Ovary (tissue), 10 donors: ENCODE measurements around the gene CEMIP. TPM values are rescaled to one million over a fixed set of nuclear protein-coding genes. Genes with fewer than 3 reads are reported as not detected.
A peak's percentile ranks its signal among the peaks of the same experiment; 100 is the strongest.

Experiments
- DNase-seq, 5 donors: peaks; one replicate each; pipeline ENCODE4 v3.0.0-alpha.2; 2019 to 2020
- H3K27ac ChIP-seq, 2 donors: fragments of 200-600 bp; one replicate each; pipeline versions ENCODE4 v1.5.1 to v1.8.0; 2019 to 2022
- H3K27me3 ChIP-seq: fragments of 200-600 bp; one replicate; pipeline ENCODE4 v1.8.0; 2022
- H3K36me3 ChIP-seq: fragments of 200-600 bp; sonication (generic); one replicate; pipeline ENCODE4 v1.5.1; 2019
- H3K4me1 ChIP-seq: one replicate; pipeline ENCODE4 v1.8.1; 2013; ENCODE audit warnings: mild to moderate bottlenecking, moderate library complexity; ENCODE audit not compliant: insufficient read depth
- H3K4me3 ChIP-seq: fragments of 200-600 bp; sonication (generic); one replicate; pipeline ENCODE4 v1.5.1; 2017
- H3K9me3 ChIP-seq, 2 donors: fragments of 200-600 bp in 1 of 2; sonication (generic) in 1 of 2; one replicate each; pipeline versions ENCODE4 v1.5.1 to v1.8.1; 2013 to 2019; ENCODE audit warnings: mild to moderate bottlenecking in 1 of 2, moderate library complexity in 1 of 2
- EP300 ChIP-seq: sonication (generic); formaldehyde crosslinking; IDR thresholded peaks from one replicate; pipeline ENCODE4 v1.6.1; 2017; ENCODE audit warnings: antibody characterized with exemption
- POLR2A ChIP-seq: fragments of 450-650 bp; IDR thresholded peaks from one replicate; pipeline ENCODE4 v1.6.1; 2017; ENCODE audit warnings: antibody characterized with exemption, mild to moderate bottlenecking, moderate library complexity
- WGBS, 3 donors: extraction: QIAGEN DNeasy Blood & Tissue Kit in 1 of 3; methylation state at CpG; one replicate each; pipeline versions ENCODE4 v1.1.5 to v1.1.7; 2013 to 2017; 5-methylcytosine and 5-hydroxymethylcytosine counted together
- intact Hi-C, 4 donors: fragments of 100-400 bp; cut with DNase I; formaldehyde crosslinking; loops; one replicate each; pipeline versions ENCODE4 v1.11.0 to v1.15.1; 2022 to 2023
- long read RNA-seq, 3 donors: library from polyadenylated mRNA in 2 of 3; unstranded in 2 of 3; transcript quantifications; one replicate each; pipeline ENCODE4 v2.0.0 and lab custom pipeline, GENCODE V29; 2021 to 2026
- polyA plus RNA-seq, 2 donors: library from polyadenylated mRNA; stranded (reverse); fragments of 200-250 nt in 1 of 2; fragments of 350-450 nt in 1 of 2; fragmentation: Illumina TruSeq in 1 of 2; extraction: RNeasy Lipid Tissue Mini Kit (QIAGEN cat#74804) in 1 of 2; gene quantifications; one replicate each; pipeline ENCODE4 v1.2.3, GENCODE V29; 2013 to 2014
- total RNA-seq, 7 donors: library from RNA; depleted of rRNA in 2 of 7; stranded (reverse); fragments of >200 nt in 2 of 7; fragmentation: NEBNext Ultra II Directional in 3 of 7; extraction: Animal tissue kit (Norgen Biotek cat#: 25700) in 3 of 7; gene quantifications; one replicate each; pipeline versions ENCODE4 v1.1.0 to v1.2.4, GENCODE V29; 2016 to 2023
- TF ChIP-seq, protein P1 (sequence below), 3 donors: fragments of 450-650 bp in 2 of 3; fragments of 200-600 bp in 1 of 3; IDR thresholded peaks; one replicate each; pipeline versions ENCODE4 v1.5.1 to v1.8.0; 2016 to 2022; ENCODE audit warnings: antibody characterized with exemption in 3 of 3, mild to moderate bottlenecking in 1 of 3
- donor health status: DM: no; HTN: no; CAD: no; lungs with moderate emphysema.
- donor health status: DM: no; HTN: no; CAD: no.
- donor health status: Bipolar disorder and iron deficiency.
- donor health status: DM: yes; HTN: yes; CAD: no.
- donor health status: DM: no; HTN: no; CAD: no.
- donor health status: DM: yes; HTN: yes; CAD: no.

The CEMIP gene, protein sequence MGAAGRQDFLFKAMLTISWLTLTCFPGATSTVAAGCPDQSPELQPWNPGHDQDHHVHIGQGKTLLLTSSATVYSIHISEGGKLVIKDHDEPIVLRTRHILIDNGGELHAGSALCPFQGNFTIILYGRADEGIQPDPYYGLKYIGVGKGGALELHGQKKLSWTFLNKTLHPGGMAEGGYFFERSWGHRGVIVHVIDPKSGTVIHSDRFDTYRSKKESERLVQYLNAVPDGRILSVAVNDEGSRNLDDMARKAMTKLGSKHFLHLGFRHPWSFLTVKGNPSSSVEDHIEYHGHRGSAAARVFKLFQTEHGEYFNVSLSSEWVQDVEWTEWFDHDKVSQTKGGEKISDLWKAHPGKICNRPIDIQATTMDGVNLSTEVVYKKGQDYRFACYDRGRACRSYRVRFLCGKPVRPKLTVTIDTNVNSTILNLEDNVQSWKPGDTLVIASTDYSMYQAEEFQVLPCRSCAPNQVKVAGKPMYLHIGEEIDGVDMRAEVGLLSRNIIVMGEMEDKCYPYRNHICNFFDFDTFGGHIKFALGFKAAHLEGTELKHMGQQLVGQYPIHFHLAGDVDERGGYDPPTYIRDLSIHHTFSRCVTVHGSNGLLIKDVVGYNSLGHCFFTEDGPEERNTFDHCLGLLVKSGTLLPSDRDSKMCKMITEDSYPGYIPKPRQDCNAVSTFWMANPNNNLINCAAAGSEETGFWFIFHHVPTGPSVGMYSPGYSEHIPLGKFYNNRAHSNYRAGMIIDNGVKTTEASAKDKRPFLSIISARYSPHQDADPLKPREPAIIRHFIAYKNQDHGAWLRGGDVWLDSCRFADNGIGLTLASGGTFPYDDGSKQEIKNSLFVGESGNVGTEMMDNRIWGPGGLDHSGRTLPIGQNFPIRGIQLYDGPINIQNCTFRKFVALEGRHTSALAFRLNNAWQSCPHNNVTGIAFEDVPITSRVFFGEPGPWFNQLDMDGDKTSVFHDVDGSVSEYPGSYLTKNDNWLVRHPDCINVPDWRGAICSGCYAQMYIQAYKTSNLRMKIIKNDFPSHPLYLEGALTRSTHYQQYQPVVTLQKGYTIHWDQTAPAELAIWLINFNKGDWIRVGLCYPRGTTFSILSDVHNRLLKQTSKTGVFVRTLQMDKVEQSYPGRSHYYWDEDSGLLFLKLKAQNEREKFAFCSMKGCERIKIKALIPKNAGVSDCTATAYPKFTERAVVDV (N-terminal part only)
- total RNA-seq, result 10 to 100 TPM in 2 of 7 donors, 1 to 10 TPM in 5; 2.3 to 12.3 (median 5.4) TPM
- 1 to 10 TPM; 2.2 to 4.1 TPM for polyA plus RNA-seq
- long read RNA-seq, donor 1, partial matches to known transcripts, result 10 of 31 reads
- long read RNA-seq, donor 1, other reads (novel, unspliced or antisense), result 21 of 31 reads
- long read RNA-seq, donor 2, result 0 reads
- long read RNA-seq, donor 3, full-length matches to known transcripts, result 5 of 15 reads
- long read RNA-seq, donor 3, partial matches to known transcripts, result 8 of 15 reads
- long read RNA-seq, donor 3, other reads (novel, unspliced or antisense), result 2 of 15 reads

DNA sequence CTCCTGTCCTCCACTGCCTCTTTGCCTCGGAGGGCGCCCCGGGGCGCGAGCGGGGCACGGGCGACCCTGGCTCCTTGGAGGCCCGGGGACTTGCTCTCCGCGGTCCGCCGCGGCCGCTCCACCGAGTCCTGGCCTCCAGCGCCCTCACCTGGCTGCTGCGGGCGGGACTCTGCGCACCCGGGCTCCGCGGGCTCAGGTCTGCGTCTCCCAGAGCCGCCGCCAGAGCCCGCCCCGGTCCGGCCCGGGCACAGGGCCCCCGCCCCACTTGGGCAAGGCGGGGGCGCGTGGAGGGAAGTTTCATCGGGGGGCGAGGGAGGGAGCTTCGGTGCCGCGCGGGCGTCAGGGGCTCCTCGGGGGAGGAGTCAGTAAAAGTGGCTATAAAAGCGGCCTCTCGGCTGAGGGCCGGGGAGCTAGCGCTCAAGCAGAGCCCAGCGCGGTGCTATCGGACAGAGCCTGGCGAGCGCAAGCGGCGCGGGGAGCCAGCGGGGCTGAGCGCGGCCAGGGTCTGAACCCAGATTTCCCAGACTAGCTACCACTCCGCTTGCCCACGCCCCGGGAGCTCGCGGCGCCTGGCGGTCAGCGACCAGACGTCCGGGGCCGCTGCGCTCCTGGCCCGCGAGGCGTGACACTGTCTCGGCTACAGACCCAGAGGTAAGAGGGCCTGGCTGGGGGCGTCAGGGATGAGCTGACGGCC, at the start of gene CEMIP:
TSS of gene CEMIP (plus strand) at position 407 of the 694 bp plus-strand sequence. CDS start 94,510 bp downstream, outside the sequence.
- no peak within 1 kb of the TSS for H3K27ac ChIP-seq
- no peaks in the 10 kb centered on the region for H3K36me3 ChIP-seq
- H3K9me3 ChIP-seq, result no peaks in the 10 kb centered on the region
- 1% methylated on average over 49 to 75 of the region's 75 CpGs for WGBS, 3 donors
- H3K4me3 ChIP-seq, result peak within 1 kb of the TSS; percentile 41
- peak; percentile 74 to 91 (median 79) for DNase-seq
- no peaks in the 10 kb centered on the region for H3K27me3 ChIP-seq
- peaks cover 15% of the 10 kb centered on the region for H3K4me1 ChIP-seq
- intact Hi-C loops, result loop anchor here (2.0 to 10.0 kb wide), 7 partner anchors 188 to 486 kb away; no protein-coding TSS in a partner anchor
- TF ChIP-seq POLR2A (no peak), EP300 (no peak)
- TF ChIP-seq, protein P1, sequence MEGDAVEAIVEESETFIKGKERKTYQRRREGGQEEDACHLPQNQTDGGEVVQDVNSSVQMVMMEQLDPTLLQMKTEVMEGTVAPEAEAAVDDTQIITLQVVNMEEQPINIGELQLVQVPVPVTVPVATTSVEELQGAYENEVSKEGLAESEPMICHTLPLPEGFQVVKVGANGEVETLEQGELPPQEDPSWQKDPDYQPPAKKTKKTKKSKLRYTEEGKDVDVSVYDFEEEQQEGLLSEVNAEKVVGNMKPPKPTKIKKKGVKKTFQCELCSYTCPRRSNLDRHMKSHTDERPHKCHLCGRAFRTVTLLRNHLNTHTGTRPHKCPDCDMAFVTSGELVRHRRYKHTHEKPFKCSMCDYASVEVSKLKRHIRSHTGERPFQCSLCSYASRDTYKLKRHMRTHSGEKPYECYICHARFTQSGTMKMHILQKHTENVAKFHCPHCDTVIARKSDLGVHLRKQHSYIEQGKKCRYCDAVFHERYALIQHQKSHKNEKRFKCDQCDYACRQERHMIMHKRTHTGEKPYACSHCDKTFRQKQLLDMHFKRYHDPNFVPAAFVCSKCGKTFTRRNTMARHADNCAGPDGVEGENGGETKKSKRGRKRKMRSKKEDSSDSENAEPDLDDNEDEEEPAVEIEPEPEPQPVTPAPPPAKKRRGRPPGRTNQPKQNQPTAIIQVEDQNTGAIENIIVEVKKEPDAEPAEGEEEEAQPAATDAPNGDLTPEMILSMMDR (IDR thresholded peaks at IDR 0.05), result peak; percentile 55 to 94 (median 69)

DNA sequence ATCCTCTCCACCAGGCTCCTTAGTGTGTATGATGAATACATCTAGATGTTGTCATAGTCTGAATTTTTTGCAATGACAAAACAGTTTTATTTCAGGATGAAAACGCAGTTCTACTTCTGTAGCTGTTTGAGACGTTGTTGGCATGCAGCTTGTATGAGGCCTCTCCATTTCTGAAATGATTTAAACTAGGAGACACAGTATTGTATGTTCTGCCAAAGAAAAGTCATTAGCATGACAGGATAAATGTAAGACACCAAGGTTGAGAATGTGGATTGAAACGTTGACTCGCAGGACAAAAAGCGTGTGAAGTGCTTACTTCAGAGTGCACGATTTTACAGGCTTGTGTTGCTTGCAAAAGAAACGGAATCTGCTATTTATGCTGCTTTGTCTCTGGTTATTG, 48.8 kb upstream of the CEMIP start:
- Histone ChIP-seq H3K27ac (no peak overlapping the region), H3K36me3 (no peaks in the 10 kb centered on the region), H3K4me3 (no peak overlapping the region), H3K4me1 (peaks cover 2% of the 10 kb centered on the region), H3K9me3 (no peaks in the 10 kb centered on the region), H3K27me3 (no peaks in the 10 kb centered on the region)
- TF ChIP-seq, protein P1 (IDR thresholded peaks at IDR 0.05), result no peak
- TF ChIP-seq POLR2A (no peak), EP300 (no peak)
- no peak for DNase-seq
- intact Hi-C loops, result no loop called here
- WGBS, 3 donors, result 80 to 88% (median 87%) methylated on average over 7 of the region's 7 CpGs

DNA sequence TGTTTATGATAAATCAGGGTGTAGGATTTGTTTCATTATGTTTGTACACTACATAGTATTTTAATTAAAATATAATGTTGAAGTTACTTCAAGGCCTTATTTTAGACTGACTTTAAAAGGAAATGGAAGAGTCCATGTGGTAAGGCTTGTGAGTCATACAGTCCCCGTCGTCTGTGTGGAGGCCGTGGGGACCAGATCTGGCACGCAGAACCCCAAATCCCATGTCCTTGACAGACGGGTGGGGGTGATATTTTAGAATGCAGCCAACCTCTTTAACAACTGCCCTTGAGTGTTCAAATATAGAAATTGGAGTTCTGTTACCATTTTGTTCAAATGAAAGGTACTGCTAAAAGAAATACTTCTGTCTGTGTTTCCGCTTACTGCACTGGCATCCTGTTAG, 48.2 kb upstream of the CEMIP start:
- H3K9me3 ChIP-seq, result no peaks in the 10 kb centered on the region
- no peak for DNase-seq
- H3K27me3 ChIP-seq, result no peaks in the 10 kb centered on the region
- H3K4me3 ChIP-seq, result no peak overlapping the region
- TF ChIP-seq EP300 (no peak), POLR2A (no peak)
- TF ChIP-seq, protein P1 (IDR thresholded peaks at IDR 0.05), result no peak
- H3K4me1 ChIP-seq, result peaks cover 4% of the 10 kb centered on the region
- intact Hi-C loops, result no loop called here
- H3K27ac ChIP-seq, result no peak overlapping the region
- no peaks in the 10 kb centered on the region for H3K36me3 ChIP-seq
- WGBS, 3 donors, result 50 to 63% (median 53%) methylated on average over 6 of the region's 6 CpGs
